Measurements from ENCODE around the gene MOSMO.
"Not testable (repeated sequence)": the region's sequence is repeated elsewhere in the genome, so short reads cannot be mapped to it uniquely, and the experiment has no call there.

MOSMO gene

DNA sequence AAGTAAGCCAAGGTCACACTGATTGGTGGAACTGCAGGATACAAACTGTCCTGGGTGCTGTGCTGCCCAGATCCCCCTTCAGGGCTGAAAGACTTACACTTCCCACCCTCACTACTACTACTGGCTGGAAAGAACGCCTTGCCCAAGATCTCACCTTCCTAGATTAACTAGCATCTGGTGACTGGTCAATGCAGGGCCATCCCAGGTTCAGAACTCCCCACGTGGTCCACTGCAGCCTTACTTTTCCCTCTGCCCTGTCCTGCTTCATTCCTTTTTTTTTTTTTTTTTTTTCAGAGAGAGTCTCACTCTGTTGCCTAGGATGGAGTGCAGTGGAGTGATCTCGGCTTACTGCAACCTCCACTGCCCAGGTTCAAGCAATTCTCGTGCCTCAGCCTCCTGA, 4.7 kb upstream of the MOSMO start:
- DNase-seq (ENCODE audit: low spot score): no peak

GRCh38 chr16:22004341-22004740, 3.6 kb upstream of the MOSMO start:
- DNase-seq (ENCODE audit: low spot score): no peak

DNA sequence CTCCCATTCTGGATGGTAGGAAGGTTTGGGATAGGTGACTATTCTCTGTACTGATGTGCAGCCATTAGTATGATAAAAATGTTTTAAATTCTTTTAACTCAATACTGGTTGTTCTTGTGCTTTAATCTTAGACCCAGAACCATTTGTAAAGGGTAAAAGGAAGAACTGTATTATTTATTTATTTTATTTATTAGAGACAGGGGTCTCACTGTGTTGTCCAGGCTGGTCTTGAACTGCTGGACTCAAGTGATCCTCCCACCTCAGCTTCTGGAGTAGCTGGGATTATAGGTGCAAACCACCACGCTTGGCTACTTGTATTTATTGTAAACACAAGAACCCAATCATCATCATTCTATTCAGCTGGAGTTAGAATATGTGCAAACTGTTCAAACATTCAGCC, 2.2 kb upstream of the MOSMO start:
- DNase-seq (ENCODE audit: low spot score): no peak

DNA sequence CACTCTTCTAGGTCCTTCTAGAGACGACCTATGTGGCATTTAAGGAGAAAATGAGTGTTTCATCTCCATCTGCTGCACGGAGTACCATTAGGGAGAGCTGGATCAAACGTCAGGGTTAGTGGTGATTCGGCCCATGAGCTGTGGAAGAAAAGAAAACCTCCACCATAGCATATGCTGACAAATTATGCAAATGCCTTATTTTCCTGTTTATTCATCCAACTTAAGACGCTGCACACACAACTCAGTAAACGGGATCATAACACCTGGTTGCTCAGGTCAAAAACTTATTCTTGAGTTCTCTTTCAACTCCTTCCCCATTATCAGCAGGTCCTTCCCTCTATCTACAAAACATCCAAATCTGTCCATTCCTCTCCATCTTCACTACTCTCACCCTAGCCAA, 1.3 kb upstream of the MOSMO start:
- DNase-seq (ENCODE audit: low spot score): no peak

- DNase-seq (ENCODE audit: low spot score): no peak
Measured at GRCh38 chr16:22007159-22007508, 777 bp upstream of the MOSMO start.

DNA sequence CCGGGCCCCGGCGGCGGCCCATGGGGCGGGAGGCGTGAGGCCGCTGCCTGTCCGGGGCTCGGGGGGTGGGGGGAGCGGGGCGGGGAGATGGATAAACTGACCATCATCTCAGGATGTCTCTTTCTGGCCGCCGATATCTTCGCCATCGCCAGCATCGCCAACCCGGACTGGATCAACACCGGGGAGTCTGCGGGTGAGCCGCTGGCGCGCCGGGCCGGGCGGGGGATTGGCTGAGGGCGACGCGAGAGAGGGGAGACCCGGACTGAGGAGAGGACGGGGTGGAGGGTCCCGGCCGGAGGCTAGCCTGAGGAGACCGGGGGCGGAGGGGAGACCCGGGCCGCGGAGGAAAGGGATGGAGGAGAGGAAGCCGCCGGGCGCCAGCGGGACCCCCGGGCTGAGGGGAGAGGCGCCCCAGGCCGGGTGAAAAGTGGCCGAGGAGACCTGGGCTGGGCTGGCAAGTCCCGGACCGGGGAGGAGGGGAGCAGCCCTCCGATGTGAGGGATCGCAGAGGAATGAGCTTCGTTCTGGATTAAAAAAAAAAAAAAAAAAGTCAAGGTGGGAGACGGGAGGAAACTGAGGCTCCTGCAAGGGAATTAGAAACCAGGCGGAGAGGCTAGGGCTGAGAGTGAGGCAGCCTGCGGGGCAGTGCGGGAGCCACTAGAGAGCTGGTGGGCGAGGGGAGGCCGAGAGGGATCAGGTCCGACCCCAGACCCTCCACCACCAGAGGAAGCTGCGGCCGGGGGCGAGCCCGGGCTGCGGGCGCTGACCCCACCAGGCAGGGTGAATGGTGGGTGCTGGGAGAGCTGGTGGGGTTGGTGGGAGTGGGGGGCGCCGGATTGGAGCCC, 526 bp downstream of the MOSMO start:
- no peak for DNase-seq (ENCODE audit: low spot score)

DNA sequence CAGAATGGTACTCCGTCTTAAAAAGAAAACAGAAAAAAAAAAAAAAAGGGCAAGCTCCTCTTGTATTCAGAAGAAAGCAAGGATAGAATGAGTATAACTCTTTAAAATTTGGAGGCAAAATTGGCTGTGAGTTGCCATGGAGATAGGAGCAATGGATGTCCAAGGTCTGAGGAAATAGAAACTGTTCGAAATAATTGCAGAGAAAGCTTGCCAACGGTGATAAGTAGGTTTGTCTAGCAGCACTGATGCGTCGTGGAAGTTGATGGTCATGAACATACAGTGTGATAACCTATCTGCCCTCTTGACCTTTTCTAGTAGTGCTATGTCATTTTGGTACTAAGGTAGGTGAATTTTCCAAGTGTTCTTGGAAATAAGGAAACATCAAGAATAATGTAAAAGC, 3.0 kb downstream of the MOSMO start:
- no peak for DNase-seq (ENCODE audit: low spot score)

DNA sequence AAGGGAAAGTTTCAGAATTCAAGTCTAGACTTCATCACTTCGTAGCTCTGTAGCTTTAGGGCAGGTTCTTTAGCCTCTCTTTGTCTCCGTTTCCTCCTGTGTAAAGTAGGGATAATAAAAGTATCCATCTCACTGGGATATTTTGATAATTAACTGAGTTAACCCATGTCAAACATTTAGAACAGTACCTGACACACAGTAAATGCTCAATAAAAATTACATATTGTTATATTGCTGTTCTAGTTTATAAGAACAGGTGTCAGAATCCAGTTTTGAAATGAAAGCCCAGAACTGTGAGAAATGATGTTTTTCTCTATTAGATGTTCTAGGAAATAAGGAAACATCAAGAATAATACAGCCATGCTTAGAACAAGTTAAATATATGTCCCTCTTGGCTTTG, 4.3 kb downstream of the MOSMO start:
- no peak for DNase-seq (ENCODE audit: low spot score)

DNA sequence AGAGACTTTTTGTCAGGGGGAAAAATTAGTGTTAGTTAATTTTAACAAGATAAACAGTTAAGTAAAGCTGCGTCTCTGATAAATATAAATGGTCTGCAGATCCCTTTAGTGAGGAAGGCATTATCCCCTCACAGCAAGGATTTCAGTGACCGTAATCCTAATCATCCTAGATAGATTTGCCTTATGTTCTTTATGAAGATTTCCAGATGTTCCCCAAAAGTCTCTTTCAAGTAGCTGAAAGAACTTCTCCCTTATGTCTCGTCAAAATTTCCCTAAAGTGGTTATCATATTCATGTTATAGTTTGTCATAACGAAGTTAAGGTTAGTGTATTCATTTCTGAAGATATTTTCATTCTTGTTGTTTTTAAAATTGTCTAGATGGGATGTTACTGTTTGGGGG, 5.6 kb downstream of the MOSMO start:
- no peak for DNase-seq (ENCODE audit: low spot score)

DNA sequence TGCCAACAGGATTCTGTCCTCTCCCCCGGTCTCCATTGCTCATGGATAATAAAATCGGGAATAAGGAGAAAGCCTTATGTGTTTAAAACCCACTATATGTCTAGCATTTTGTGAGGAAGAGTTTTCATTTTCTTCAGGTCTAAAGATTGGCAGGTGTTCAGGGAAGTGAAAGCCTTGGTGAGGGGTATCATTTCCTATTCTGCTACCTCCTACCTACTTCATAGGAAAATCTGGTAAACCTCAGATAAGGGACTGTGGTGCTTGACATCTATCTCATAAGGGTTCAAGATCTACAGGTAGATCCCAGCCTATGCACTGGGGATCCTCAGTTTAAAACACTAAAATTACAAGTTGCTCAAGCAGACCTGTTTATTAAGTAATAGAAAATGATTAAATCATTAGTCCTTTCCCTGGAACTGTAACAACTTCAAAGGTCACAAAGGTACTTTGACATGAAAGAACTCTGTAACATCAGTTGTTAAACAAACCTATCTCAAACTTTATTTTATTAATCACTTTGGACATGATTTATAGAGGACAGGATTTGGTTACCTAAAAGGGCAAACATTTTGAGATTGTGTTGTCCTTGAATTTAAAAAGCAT, 6.5 kb downstream of the MOSMO start:
- no peak for DNase-seq (ENCODE audit: low spot score)

DNA sequence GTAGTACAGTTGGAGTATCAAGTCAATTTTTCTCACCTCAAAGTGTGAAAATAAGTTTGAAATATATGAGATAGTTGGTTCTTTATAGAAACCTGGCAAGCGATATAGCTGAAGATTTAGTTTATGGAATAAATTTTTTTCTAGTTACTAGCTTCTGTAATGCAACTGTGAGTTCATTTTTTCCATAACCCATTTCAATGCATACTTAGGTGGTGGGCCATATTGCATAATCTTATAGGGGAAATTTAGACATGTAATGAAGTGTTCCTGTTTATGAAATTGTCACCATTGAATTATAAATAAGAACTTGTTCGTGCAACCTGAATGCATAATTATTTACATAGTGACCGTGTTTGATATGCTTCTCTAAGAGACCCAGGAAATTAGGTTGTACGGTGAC, 9.0 kb downstream of the MOSMO start:
- DNase-seq (ENCODE audit: low spot score): no peak

DNA sequence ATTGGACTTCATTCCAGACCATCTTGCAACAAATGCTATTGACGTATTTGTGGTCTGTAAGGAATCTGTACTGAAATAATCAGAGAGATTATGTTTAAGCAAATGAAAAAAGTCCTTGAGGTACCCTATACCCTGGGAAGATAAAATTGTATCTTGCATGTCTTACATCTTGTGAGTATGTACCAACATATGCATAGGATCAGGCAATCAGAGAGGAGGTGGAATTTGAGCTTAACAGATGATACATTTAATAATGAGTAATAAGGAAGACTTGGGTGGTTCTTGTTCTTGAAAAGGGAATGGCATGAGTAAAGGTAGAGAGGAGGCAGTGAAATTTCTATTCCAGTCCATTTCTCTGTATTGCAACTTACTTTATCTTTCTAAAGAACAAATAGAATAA, 10.6 kb downstream of the MOSMO start:
- DNase-seq (ENCODE audit: low spot score): no peak

DNA sequence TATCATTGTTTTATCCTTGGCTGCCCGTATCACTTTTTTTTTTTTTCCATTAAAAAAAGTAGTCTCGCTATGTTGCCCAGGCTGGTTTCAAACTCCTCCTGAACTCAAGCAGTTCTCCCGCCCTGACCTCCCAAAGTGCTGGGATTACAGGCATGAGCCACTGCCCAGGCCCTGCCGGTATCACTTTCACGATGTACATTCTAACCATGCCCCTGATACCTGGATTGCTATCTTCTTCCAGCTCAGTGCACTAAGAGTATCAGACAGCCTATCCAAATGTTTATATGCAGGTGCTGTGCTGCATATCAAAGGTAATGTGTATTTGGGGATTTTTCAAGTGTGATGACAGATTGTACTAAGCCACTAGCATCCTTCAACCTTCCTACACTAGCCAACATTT, 14.2 kb downstream of the MOSMO start:
- DNase-seq (ENCODE audit: low spot score): no peak

DNA sequence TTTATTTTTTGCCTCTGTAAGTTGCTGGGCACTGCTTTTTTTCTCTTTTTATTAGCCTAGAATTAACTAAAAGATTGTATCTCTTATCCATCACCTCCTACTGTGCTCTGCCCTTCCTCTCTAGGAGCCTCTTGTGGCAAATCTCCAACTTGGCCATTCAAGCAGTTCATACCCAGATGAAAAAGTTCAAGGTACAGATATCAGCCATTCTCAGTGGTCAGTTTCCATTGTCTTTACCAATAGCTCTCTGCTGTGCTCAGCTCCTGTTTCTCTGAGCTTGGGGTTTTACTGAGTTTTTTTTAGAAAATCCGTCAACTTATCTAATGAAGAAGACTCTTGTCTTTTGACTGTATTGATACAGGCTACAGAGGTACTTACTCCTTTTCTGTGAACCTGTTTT, 15.6 kb downstream of the MOSMO start:
- no peak for DNase-seq (ENCODE audit: low spot score)

GRCh38 chr16:22024785-22025184, 16.9 kb downstream of the MOSMO start:
- not testable (repeated sequence) for DNase-seq (ENCODE audit: low spot score)

- no peak for DNase-seq (ENCODE audit: low spot score)
Measured at GRCh38 chr16:22027633-22028032, 19.7 kb downstream of the MOSMO start.

- DNase-seq (ENCODE audit: low spot score): no peak
Measured at GRCh38 chr16:22029632-22030031, 21.7 kb downstream of the MOSMO start.

GRCh38 chr16:22030087-22030812, 22.3 kb downstream of the MOSMO start:
- no peak for DNase-seq (ENCODE audit: low spot score)

DNA sequence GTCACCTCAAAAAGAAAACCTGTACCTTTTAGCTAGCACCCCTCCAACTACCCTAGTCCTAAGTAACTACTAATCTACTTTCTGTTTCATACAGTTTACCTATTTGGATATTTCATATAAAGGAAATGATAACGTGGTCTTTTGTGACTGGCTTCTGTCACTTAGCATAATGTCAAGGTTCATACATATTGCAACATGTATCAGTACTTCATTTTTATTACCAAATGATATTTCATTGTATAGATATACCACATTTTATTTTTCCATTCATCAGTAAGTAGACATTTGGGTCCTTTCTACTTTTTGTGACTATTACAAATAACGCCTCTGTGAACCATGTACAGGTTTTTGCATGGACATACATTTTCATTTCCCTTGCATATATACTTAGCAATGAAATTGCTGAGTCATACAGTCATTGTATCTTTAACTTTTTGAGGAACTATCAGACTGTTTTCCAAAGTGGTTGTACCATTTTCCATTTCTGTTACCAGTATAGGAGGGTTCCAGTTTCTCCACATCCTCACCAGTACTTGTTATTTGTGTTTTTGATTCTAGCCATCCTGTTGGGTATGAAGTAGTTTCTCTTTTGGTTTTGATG, 23.7 kb downstream of the MOSMO start:
- DNase-seq (ENCODE audit: low spot score): no peak

DNA sequence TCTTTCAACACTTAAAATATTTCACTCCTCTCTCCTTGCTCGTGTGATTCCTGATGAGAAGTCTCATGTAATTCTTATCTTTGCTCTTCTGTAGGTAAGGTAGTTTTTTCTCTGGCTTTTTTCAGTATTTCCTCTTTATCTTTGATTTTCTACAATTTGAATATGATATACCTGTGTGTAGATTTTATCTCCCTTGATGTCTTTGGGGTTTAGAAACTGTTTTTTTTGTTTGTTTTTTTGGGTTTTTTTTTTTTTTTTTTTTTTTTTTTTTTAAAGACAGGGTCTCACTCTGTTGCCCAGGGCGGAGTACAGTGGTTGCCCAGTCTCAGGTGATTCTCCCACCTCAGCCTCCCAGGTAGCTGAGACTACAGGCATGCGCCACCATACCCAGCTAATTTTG, 26.6 kb downstream of the MOSMO start:
- no peak for DNase-seq (ENCODE audit: low spot score)

DNA sequence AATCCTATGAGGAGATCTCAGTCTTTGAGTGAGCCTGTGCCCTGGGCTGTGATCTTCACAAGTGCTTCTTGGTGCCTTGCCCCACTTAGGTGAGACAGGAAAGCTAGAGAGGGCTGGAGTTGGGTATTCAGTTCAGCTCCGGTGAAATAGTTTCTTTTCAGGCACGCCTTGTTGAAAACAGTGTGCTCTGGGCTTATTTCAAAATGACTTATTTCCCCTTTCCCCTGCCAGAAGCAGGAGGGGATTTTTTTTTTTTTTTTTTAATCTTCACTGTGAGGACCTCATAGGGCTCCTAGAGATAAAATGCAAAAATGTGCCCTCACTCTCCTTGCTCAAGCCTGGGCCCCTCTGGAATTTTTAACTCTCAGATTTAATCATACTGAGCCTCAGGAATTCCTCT, 27.2 kb downstream of the MOSMO start:
- no peak for DNase-seq (ENCODE audit: low spot score)

DNA sequence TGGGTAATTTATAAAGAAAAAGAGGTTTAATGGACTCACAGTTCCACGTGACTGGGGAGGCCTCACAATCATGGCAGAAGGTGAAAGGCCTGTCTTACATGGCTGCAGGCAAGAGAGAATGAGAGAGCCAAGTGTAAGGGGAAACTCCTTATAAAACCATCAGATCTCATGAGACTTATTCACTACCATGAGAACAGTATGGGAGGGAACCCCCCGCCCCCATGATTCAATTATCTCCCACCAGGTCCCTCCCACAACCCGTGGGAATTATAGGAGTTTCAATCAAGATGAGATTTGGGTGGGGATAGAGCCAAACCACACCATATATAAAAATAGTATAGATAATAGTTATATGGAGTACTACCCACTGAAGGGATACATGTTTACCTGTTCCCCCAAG, 36.0 kb downstream of the MOSMO start:
- DNase-seq (ENCODE audit: low spot score): not testable (repeated sequence)

- DNase-seq (ENCODE audit: low spot score): not testable (repeated sequence)
Measured at GRCh38 chr16:22045888-22046287, 38.0 kb downstream of the MOSMO start.

Data from HuH-7.5 (cell line).